ENCODE measurements around the gene CDK5RAP3. TPM values are rescaled to one million over a fixed set of nuclear protein-coding genes. Genes with fewer than 3 reads are reported as not detected.

The CDK5RAP3 gene
- total RNA-seq, 1 experiment from 2014 or later = 255 TPM

DNA sequence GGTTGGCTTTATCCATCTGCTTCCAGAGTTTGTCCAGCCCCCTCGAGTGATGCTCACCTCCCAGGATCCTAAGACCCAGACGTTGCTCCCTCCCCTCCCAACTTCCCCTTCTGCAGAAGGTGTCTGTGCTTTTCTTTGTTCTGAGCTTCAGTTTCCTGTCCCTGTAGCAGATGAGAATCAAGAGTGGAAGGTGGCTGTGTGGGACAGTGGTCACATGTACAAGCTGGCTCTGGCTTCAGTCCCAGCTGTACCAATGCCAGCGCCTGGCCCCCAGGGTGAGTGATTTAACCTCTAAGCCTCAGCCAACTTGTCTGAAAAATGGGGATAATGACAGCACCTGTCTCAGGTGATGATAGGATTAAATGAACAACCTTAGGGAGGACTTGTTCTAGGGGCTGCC, 21.0 kb upstream of the CDK5RAP3 start:
- no peak for ATAC-seq
- Histone ChIP-seq H3K27me3 (ENCODE audit: insufficient read depth, low read length) (no peaks in the 10 kb centered on the region), H3K36me3 (ENCODE audit: control insufficient read depth in 1 of 2, insufficient read depth in 2 of 2, low read length in 2 of 2) (peaks cover 4 to 12% of the 10 kb centered on the region in 2 experiments; a peak in 3 of 4 replicates), H4K20me1 (ENCODE audit: insufficient read depth) (no peaks in the 10 kb centered on the region), H3K4me2 (ENCODE audit: low read length) (peak overlapping the region; percentile 71), H3K9me2 (ENCODE audit: insufficient read depth) (no peaks in the 10 kb centered on the region), H3K4me3 (replicated peaks in 1 of 2; ENCODE audit: low read depth in 1 of 2, low read length in 2 of 2) (no peak overlapping the region), H2AFZ (ENCODE audit: low read depth, low read length, poor library complexity, severe bottlenecking) (no peak overlapping the region), H3K4me1 (ENCODE audit: control insufficient read depth in 1 of 2, insufficient read depth in 2 of 2, low read length in 2 of 2) (peaks cover 30 to 56% of the 10 kb centered on the region in 2 experiments), H3K79me2 (ENCODE audit: insufficient read depth, low read length) (peaks cover 3% of the 10 kb centered on the region; the same call in 1 of the 2 replicates), H3K27ac (ENCODE audit: low read depth, low read length) (peak overlapping the region; percentile 67), H3K9ac (ENCODE audit: low read length) (peak overlapping the region; percentile 55), H3K9me3 (ENCODE audit: control insufficient read depth in 1 of 2, insufficient read depth in 1 of 2, low read depth in 1 of 2, low read length in 2 of 2) (no peaks in the 10 kb centered on the region)
- RAD21 ChIA-PET (ENCODE audit: low non-redundant PET in 1 of 2, low total read pairs in 2 of 2, uncharacterized antibody in 2 of 2, unreplicated experiment in 2 of 2) = interaction anchor here (1.0 to 2.0 kb wide), 3 partner anchors 21 to 69 kb away, joined by 3 to 9 read pairs (median 6); partner anchors contain the start of gene CDK5RAP3 (in 1 of the 2)
- intact Hi-C loops (cut with micrococcal nuclease) = loop anchor here (1.0 kb wide), 2 partner anchors 20 to 68 kb away; no protein-coding TSS in a partner anchor
- POLR2A ChIA-PET = interaction anchor here (1.0 to 4.3 kb wide), 4 partner anchors 9 to 99 kb away, joined by 3 to 20 read pairs (median 5); partner anchors contain the start of genes CDK5RAP3 and PNPO
- DNase-seq (ENCODE audit: low read depth, low spot score) = no peak
- no TSS peak for BruUV-seq (replicated peaks)
- CTCF ChIA-PET = interaction anchor here (1.1 to 5.1 kb wide), 11 partner anchors 7 to 109 kb away, joined by 3 to 83 read pairs (median 10); partner anchors contain the start of genes CDK5RAP3, PNPO, PRR15L and SCRN2
- no peak for TF ChIP-seq ZFX (IDR thresholded peaks at IDR 0.05)
- no peak for TF ChIP-seq SRF (IDR thresholded peaks at IDR 0.05; ENCODE audit: low read depth)
- no peak for TF ChIP-seq ZBTB33 (IDR thresholded peaks at IDR 0.05; ENCODE audit: extremely low read depth, insufficient replicate concordance, low read length)
- TF ChIP-seq EGR1 (IDR thresholded peaks at IDR 0.05; ENCODE audit: low read depth) = no peak
- no peak for TF ChIP-seq JUND (IDR thresholded peaks at IDR 0.05)
- TF ChIP-seq CEBPB (IDR thresholded peaks at IDR 0.05; ENCODE audit: low read depth) = no peak
- TF ChIP-seq POLR2A (IDR thresholded peaks at IDR 0.05; ENCODE audit: borderline replicate concordance, extremely low read depth, insufficient read depth, insufficient read length) = no peak
- TF ChIP-seq ELF1 (IDR thresholded peaks at IDR 0.05; ENCODE audit: borderline replicate concordance, low read depth) = no peak
- TF ChIP-seq ZNF274 (IDR thresholded peaks at IDR 0.05; ENCODE audit: low read depth, low read length) = no peak
- no peak for TF ChIP-seq SIN3A (IDR thresholded peaks at IDR 0.05; ENCODE audit: low read depth)
- no peak for TF ChIP-seq EZH2 (IDR thresholded peaks at IDR 0.05)
- TF ChIP-seq RAD21 (IDR thresholded peaks at IDR 0.05; ENCODE audit: low read depth) = no peak
- no peak for TF ChIP-seq CBX3 (IDR thresholded peaks at IDR 0.05; ENCODE audit: low read depth)
- TF ChIP-seq CTCF (IDR thresholded peaks at IDR 0.05 in 2 of 3, conservative IDR thresholded peaks at IDR 0.05 in 1 of 3; ENCODE audit: borderline replicate concordance in 1 of 3, insufficient read depth in 1 of 3, low read depth in 2 of 3, low read length in 2 of 3) = no peak
- no peak for TF ChIP-seq FOSL1 (IDR thresholded peaks at IDR 0.05; ENCODE audit: low read depth)
- no peak for TF ChIP-seq EZH2phosphoT487 (IDR thresholded peaks at IDR 0.05; ENCODE audit: borderline replicate concordance)
- no peak for TF ChIP-seq POLR2AphosphoS5 (IDR thresholded peaks at IDR 0.05; ENCODE audit: low read depth, low read length)
- TF ChIP-seq YY1 (IDR thresholded peaks at IDR 0.05; ENCODE audit: extremely low read depth, insufficient replicate concordance, low read depth, low read length) = no peak
- TF ChIP-seq, protein P1, sequence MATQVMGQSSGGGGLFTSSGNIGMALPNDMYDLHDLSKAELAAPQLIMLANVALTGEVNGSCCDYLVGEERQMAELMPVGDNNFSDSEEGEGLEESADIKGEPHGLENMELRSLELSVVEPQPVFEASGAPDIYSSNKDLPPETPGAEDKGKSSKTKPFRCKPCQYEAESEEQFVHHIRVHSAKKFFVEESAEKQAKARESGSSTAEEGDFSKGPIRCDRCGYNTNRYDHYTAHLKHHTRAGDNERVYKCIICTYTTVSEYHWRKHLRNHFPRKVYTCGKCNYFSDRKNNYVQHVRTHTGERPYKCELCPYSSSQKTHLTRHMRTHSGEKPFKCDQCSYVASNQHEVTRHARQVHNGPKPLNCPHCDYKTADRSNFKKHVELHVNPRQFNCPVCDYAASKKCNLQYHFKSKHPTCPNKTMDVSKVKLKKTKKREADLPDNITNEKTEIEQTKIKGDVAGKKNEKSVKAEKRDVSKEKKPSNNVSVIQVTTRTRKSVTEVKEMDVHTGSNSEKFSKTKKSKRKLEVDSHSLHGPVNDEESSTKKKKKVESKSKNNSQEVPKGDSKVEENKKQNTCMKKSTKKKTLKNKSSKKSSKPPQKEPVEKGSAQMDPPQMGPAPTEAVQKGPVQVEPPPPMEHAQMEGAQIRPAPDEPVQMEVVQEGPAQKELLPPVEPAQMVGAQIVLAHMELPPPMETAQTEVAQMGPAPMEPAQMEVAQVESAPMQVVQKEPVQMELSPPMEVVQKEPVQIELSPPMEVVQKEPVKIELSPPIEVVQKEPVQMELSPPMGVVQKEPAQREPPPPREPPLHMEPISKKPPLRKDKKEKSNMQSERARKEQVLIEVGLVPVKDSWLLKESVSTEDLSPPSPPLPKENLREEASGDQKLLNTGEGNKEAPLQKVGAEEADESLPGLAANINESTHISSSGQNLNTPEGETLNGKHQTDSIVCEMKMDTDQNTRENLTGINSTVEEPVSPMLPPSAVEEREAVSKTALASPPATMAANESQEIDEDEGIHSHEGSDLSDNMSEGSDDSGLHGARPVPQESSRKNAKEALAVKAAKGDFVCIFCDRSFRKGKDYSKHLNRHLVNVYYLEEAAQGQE (IDR thresholded peaks at IDR 0.05; ENCODE audit: low read depth) = no peak

Measured in HCT116 (cell line).